Measurements from ENCODE around the gene CKMT1B.
"Not testable (repeated sequence)": the region's sequence is repeated elsewhere in the genome, so short reads cannot be mapped to it uniquely, and the experiment has no call there.

Gene CKMT1B

DNA sequence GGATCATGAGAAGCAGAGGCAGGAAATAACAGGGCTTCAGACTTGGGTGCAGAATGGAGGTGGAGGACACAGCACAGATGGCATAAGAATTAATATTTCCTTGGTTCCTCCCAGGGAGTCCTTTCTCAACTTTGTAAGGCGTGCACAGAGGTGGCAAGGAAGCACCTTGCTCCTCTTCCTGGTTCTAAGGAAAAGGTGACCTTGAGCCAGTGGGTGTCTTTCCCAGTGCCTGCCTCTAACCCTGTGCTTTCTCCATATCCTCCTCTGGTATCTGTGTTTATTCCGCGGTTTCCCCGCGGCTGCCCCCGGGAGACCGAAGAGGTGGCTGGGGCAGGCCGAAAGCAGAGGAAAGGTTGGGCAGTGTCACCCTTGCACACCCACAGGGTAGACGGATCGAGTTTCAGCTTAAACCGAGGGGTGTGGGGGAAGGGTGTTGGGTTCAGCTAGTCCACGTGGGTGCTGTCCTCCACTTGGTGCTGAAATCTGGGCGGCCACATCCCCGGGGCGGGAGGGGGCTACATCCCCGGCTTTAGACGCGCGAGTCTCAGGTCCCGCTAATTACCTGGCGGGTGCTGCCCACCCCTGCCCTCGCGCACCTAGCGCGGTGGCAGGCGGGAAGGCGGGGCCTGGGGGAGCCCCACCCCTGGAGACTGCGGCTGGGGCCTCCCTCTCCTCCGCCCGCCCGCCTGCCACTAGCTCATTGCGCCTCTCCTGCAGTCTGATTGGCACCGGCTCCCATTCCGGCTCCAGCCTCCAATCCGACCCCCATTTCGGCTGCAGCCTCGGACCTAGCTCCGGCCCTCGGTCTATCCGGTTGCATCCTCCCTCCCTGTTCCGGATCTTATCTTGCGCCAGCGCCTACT lies at the start of gene CKMT1B:
TSS of gene CKMT1B (plus strand) at position 700 of the 863 bp plus-strand sequence. CDS start 192 bp downstream, outside the sequence.
- DNase-seq (ENCODE audit: low read depth), result not testable (repeated sequence)

DNA sequence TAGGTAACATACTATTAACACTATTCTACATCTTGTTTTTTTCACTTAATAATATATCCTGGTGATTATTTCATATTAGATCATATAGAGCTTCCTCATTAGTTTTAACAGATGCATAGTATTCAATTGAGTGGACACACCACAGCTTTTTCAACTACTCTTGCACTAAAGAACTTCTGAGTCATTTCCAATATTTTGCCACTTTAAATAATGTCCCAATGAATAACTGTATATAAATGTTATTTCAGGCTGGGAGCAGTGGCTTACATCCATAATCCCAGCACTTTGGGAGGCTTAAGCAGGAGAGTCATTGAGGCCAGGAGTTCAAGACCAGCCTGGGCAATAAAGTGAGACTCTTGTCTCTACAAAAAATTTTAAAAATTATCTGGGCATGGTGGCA lies 49.6 kb upstream of the CKMT1B start:
- no peak for DNase-seq (ENCODE audit: low read depth)

DNA sequence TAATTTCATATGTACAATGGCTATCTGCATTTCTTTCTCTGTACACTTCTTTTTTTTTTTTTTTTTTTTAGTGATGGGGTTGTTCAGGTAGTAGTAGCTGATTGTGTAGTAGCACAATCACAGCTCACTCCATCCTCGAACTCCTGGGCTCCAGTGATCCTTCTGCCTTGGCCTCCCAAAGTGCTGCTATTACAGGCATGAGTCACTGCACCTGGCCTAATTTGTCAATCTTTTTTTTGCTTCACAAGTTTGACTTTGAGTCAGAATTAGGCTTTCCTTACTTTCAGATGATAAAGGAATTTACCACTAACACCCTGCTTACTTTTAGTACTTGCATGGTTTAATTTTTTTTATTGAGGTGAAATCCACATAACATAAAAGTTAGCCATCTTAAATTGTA lies 48.4 kb upstream of the CKMT1B start:
- no peak for DNase-seq (ENCODE audit: low read depth)

DNA sequence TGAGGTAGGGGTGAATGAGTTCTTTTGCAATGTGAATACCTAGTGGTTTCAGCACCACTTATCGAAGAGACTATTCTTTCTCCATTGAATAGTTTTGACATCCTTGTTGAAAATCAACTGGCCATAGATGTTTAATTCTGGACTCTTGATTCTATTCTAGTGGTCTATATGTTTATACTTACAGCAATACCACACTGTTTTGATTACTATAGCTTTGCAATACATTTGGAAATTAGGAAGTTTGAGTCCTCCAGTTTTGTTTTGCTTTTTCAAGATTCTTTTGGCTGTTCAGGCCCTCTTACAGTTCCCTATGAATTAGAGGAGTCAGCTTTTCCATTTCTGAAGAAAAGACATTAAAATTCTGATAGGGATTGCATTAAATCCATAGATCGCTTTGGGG lies 46.3 kb upstream of the CKMT1B start:
- DNase-seq (ENCODE audit: low read depth), result no peak

DNA sequence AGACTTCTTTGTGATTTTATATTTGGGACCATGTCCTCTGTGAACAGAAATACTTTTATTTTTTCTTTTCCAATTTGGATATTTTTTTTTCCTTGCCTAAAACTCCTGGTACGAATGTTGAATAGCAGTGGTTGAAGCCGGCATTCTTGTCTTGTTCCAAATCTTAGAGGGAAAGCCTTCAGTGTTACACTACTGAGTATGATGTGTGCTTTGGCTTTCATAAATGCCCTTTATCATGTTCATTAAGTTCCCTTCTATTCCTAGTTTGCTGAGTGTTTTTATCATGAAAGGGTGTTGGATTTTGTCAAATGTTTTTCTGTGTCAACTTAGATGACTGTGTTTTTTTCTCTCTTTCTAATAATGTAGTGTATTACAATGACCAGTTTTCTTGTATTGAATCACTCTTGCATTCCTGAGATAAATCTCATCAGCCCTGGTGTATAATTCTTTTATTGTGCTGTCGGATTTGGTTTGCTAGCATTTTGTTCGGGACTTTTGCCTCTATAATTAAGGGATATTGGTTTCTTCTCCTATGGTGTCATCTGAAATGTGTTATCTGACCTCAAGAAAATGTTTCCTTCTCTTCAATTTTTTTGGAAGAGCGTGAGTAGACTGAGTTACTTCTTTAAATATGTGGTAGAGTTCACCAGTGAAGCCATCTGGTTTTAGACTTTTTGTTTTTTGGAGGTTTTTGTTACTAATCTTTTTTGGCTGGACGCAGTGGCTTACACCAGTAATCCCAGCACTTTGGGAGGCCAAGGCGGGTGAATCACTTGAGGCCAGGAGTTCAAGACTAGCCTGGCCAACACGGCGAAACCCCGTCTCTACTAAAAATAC lies 43.1 kb upstream of the CKMT1B start:
- DNase-seq (ENCODE audit: low read depth), result peak; percentile 85

DNA sequence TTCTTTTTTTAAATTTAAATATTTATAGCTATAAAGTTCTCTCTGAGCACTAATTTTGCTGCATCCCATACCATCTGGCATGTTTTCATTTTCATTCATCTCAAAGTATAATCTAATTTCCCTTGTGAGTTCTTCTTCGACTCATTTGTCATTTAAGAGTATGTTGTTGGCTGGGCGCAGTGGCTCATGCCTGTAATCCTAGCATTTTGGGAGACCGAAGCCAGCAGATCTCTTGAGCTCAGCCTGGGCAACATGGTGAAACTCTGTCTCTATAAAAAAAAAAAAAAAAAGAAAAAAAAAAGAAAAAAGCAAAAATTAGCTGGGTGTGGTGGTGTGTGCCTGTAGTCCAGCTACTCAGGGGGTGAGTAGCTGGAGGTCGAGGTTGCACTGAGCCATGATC lies 41.6 kb upstream of the CKMT1B start:
- DNase-seq (ENCODE audit: low read depth), result no peak

DNA sequence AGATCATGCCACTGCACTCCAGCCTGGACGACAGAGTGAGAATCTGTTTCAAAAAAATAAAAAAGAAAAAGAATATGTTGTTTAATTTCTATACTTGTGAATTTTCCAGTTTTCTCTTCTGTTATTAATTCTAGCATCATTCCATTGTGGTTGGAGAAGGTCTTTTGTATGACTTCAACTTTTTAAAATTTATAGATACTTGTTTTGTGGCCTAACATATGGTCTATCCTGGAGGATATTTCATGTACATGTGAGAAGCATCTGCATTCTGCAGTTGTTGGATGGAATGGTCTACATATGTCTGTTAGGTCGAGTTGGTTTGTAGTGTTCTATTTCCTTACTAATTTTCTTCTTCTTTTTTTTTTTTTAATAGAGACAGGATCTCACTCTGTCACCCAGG lies 40.8 kb upstream of the CKMT1B start:
- no peak for DNase-seq (ENCODE audit: low read depth)

DNA sequence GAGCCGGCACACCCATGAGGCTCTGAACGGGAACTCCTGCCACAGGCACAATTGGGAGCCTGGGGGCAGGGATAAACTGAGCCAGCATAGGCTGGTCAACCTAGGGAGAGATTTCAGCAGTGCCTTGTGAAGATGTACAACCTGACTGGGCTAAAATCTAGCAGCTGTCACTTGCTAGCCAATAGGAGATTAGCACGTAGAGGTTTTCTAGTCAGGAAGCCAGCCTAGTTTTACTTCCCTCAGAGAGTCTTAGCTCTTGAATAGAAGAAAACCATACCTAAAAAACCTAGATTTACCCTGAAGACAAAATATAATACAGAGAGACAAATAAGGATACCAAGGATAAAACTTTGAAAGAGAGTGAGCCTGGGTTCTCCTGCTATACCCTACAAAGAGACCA lies 31.1 kb upstream of the CKMT1B start:
- not testable (repeated sequence) for DNase-seq (ENCODE audit: low read depth)

DNA sequence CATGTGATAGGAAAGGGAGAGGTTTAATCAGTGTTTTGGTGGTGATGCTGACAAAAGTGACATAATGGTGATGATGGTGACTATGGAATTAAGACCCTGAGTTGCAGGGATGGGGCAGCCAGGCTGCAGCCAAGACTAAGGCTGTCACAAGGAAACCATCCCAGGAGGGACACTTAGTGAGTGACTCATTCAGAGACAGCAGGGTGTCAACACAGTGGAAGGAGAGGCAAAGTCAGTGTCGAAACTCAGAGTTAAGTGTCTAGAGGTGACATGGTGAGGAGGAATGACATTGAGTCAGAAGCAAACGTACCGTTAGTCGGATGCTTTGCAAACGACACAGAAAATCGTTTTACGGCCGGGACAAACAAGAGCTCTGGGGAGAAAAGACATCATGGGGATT lies 30.0 kb upstream of the CKMT1B start:
- DNase-seq (ENCODE audit: low read depth), result not testable (repeated sequence)

DNA sequence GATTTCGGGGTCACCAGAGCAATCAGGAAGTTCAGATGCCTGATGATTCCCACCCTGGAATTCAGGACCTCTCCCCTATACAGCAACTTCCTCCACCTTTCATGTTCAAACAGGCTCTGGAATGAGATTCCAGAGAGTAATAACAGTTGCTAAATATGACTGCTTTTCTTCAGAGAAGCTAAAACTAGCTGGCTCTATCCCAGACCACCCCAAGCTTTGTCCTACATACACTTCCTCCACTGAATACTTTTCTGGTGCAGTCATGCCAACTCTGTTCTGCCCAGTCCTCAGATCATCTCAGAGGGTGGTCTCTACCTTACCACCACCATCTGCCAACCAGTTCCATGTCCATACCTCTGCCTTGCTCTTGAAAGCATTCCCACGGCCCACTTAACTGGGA lies 27.2 kb upstream of the CKMT1B start:
- DNase-seq (ENCODE audit: low read depth), result not testable (repeated sequence)

DNA sequence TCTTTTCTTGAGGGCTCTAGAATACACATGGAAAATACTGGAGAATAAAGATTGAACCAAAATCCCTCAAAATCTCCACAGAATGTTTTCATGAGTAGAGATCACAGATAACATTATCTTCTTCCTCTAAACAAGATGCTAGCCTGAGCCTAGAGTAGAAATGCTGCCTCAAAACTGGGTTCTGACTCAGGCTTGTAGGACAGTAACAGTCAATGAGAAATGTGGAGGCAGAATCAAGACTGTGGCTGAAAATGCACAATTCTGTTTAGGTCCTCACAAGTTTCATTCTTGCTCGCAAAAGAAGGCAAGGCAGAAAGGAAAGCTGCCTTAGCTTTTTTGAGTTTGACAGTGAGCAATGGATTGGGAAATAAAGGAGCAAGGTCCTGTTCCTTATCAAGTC lies 19.2 kb upstream of the CKMT1B start:
- not testable (repeated sequence) for DNase-seq (ENCODE audit: low read depth)

DNA sequence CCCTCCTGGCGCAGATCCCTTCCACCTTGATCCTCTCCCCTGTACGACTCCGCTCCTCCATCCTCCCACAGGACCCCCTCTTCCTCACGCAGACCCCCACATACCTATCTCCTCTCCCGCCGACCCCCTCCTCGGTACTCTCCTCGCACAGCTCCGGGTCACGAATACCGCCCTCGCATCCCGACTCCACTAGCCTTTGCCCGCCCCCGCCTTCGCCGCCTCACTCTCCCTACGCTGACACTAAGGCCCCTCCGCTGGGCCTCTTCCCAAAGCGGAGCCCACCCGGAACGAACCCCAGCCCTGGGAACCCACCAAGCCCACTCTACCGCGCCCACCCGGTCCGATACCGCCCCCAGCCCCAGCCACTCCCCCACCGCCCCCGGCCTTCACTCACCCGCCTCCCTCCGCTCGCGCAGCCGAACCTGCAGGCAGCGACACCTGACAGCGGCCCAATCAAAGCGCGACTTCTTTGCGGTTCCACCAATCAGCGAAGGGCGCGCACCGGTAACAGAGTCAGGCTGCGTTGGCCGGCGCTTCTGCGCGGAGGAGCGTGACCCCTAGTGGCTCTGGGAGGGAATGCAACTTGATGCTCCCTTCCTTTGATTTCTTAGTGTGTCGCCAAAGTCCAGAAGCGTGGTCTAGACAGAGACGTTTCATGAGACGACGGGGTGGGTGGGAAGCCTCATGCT lies 3.9 kb upstream of the CKMT1B start, which contains the start of gene PPIP5K1:
TSS of gene PPIP5K1 (minus strand) at position 431 of the 689 bp plus-strand sequence. CDS start 5,704 bp downstream, outside the sequence.
- not testable (repeated sequence) for DNase-seq (ENCODE audit: low read depth)

DNA sequence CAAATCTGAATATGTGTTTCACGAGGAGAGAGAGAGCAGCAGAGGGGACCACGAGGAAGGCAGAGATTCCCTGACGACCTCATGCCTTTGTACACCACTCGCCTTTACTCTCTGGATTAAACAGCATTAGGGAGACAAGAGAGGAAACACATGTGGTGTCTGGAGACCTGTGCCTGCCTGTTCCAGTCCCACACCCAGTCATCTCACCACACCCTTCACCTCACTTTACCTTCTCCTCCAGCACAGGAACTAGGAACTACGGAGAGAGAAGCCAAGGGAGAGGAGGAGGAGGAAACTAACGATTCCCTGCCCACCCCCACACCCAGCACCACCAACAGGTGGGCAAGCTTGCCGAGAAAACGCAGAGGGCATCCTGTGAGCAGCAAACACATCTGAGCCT lies 986 bp upstream of the CKMT1B start:
- not testable (repeated sequence) for DNase-seq (ENCODE audit: low read depth)

DNA sequence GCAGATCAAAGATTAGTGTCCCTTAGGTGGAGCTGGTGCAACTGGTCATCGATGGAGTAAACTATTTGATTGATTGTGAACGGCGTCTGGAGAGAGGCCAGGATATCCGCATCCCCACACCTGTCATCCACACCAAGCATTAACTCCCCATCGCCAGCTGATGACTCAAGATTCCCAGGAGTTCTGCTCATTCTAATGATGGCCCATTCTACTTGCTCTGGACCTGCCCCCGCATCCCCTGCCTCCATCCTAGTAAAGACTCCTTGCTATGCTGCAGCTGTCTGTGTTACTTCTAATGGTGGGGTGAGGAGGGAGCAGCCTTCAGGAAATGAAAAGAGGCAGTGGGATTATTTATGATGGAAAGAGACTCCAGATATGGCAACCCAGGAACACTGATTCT lies 5.3 kb downstream of the CKMT1B start:
- DNase-seq (ENCODE audit: low read depth), result not testable (repeated sequence)

DNA sequence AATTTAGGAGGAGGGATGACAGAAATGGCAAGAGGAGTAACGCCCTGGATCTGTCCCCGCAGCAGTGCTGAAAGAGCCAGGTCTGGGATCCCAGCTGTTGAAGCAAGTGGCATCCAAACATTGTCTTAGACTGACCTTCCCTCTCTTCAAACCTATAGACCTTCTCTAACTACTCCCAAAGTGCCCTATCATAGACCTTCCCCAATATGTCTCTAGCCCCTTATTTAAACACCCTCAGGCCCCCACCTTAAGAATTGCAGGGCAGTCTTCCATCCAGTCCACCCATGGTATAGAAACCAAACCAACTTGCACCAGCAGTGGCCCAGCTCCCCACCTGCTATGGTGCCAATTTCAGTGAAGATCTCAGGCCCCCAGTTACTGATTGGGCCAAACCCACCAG lies 6.4 kb downstream of the CKMT1B start:
- not testable (repeated sequence) for DNase-seq (ENCODE audit: low read depth)

DNA sequence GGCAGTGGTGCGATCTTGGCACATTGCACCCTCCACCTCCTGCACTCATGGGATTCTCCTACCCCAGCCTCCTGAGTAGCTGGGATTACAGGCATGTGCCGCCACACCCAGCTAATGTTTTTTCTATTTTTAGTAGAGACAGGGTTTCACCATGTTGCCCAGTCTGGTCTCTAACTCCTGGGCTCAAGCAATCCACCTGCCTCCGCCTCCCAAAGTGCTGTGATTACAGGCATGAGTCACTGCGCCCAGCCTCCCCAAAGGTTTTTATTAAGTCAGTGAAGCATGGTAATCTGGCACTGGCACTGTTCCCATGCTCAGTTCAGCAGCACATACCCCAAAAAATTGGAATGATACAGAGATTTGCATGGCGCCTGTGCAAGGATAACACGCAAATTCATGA lies 8.4 kb downstream of the CKMT1B start:
- not testable (repeated sequence) for DNase-seq (ENCODE audit: low read depth)

DNA sequence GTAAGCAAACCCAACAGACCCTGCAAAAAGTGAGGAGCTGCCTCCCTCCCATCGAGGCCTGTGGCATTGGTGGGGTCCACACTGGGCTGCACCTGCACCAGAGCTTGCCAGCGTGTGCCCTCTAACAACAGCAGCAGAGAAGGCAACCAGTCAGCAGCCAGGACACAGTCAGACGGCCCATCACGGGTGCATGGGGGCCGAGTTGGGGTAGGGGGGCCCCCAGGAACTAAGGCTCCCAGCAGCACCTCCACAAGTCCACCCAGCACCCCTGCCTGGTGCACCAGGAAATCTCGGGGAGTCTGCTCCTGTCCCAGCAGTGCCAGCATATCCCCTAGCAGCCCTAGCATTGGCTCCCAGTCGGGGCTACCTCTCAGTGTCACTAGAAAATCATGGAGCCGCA lies 23.9 kb downstream of the CKMT1B start:
- not testable (repeated sequence) for DNase-seq (ENCODE audit: low read depth)

DNA sequence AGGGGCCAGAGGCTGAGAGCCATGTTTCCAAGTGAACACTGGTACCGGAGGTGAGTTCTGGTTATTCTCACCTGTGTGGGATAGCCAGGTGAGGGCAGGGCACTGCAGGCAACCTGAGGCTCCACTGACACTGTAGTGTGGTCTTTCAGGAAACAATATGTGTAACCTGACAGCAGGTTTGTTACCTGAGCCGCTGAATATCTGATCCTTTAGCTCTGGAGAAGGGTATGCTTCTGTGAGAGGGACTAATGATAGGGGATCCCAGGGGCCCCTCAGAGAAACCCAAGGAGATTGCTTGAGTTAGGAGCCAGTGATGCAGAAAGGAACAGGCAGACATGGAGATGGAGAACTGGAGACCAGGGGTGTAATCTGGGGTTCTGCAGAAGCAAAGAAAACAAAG lies 24.9 kb downstream of the CKMT1B start, which contains the start of gene STRC:
TSS of gene STRC (minus strand) at position 101 of the 400 bp plus-strand sequence. CDS start at position 23, 78 bp downstream.
- not testable (repeated sequence) for DNase-seq (ENCODE audit: low read depth)

DNA sequence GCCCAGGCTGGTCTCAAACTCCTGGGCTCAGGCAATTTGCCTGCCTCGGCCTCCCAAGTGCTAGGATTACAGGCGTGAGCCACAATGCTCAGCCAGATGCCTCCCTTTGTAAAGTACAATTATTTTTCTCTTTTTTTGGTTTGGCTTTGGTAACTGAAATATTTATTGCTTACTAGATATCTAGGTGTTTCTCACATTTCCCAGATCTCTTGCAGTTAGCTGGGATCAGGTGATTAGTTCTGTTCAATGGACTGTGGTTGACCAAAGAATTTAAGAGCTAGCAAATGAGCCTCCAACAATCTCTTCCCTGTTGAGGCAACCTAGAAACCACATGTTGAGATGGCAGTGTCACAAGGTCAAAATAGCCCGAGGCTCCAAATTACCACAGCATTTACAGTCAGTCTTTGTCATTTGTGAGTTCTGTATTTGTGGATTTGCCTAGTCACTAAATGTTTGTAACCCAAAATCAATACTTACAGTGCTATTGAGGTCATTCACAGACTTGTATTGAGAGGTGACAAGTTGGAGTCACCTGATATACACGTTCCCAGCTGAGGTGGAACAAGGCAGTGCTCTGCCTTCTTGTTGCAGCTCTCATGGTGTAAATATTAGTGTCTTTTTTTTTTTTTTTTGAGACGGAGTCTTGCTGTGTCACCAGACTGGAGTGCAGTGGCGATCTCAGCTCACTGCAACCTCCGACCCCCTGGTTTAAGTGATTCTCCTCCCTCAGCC lies 28.4 kb downstream of the CKMT1B start:
- not testable (repeated sequence) for DNase-seq (ENCODE audit: low read depth)

DNA sequence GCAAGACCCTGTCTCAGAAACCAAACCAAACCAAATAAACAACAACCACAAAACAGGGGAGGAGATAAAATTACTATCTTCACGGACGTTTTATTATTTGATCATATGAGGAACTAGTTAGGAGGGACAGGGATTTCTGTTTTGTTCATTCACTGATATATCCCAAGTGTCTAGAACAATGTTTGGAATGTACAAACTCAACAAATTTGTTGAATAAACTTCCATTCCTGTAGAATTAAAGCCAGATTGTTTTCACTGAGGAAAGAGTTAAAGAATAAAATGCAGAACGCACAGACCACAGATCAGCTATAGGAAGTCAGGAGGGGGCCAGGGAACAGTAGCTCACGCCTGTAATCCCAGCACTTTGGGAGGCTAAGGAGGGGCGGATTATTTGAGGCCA lies 31.3 kb downstream of the CKMT1B start:
- peak; percentile 49 for DNase-seq (ENCODE audit: low read depth)

DNA sequence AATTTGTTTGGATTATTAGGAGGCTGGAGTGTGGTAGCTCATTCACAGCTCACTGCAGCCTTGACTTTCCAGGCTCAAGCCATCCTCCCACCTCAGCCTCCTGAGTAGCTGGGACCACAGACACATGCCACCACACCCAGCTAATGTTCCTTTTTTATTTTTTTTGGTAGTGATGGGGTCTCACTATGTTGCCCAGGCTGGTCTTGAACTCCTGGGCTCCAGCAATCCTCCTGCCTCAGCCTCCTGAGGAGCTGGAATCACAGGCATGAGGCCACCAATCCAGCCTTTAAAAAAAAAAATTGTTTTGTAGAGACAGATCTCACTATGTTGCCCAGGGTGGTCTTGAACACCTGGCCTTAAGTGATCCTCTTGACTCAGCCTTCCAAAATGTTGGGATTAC lies 33.1 kb downstream of the CKMT1B start:
- DNase-seq (ENCODE audit: low read depth), result not testable (repeated sequence)
